T-helper 1 cell treated with Interleukin-12 subunit alpha and Interleukin-12 subunit beta and Interleukin-4 antibody, amounts not matched to agents 30 μg/mL and 1 μg/mL, for 36 hours (primary cell): ENCODE data around the gene NUP62.
"Not testable (repeated sequence)": the region's sequence is repeated elsewhere in the genome, so short reads cannot be mapped to it uniquely, and the experiment has no call there.

Experiments used
- H3K27ac Mint-ChIP-seq: one replicate; pipeline ENCODE4 v1.8.0; 2021; ENCODE audit warnings: mild to moderate bottlenecking, mixed read lengths
- H3K27me3 Mint-ChIP-seq: one replicate; pipeline ENCODE4 v1.8.0; 2021; ENCODE audit warnings: low read depth, mixed read lengths
- H3K36me3 Mint-ChIP-seq: one replicate; pipeline ENCODE4 v1.8.0; 2021; ENCODE audit warnings: low read depth, mixed read lengths
- H3K4me1 Mint-ChIP-seq: one replicate; pipeline ENCODE4 v1.8.0; 2021; ENCODE audit warnings: low read depth, mixed read lengths
- H3K4me3 Mint-ChIP-seq: one replicate; pipeline ENCODE4 v1.8.0; 2021; ENCODE audit warnings: mild to moderate bottlenecking, moderate library complexity, mixed read lengths
- H3K9me3 Mint-ChIP-seq: one replicate; pipeline ENCODE4 v1.8.0; 2021; ENCODE audit warnings: mixed read lengths

NUP62 gene, protein sequence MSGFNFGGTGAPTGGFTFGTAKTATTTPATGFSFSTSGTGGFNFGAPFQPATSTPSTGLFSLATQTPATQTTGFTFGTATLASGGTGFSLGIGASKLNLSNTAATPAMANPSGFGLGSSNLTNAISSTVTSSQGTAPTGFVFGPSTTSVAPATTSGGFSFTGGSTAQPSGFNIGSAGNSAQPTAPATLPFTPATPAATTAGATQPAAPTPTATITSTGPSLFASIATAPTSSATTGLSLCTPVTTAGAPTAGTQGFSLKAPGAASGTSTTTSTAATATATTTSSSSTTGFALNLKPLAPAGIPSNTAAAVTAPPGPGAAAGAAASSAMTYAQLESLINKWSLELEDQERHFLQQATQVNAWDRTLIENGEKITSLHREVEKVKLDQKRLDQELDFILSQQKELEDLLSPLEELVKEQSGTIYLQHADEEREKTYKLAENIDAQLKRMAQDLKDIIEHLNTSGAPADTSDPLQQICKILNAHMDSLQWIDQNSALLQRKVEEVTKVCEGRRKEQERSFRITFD

DNA sequence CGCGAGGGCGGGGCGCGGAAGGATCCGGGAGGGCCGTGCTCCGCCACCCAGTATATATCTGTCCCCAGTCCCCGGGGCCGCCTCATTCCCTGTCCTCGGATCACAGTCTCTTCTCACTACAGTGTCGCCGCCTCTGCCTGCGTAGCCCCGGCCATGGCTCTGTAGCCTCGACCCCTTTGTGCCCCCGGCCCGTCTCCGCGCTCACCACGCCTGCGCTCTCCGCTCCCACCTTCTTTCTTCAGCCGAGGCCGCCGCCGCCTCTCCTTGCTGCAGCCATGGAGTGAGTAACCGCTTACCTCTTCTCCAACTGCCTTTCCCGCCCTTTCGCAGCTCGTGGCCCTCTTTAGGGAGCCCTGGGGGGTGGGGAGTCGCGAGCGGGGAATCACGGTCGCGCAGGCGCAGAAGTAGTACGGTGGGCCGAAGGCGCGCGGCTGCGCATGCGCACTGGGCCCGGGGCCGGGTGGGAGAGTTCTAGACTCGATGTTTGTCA, at the start of gene NUP62, which contains the start of gene ATF5:
Gene NUP62 (minus strand): TSS at position 384 of the 490 bp plus-strand sequence. CDS start 19,697 bp downstream, outside the sequence.
Gene ATF5 (plus strand): TSS at position 85 of the 490 bp plus-strand sequence. CDS start 1,646 bp downstream, outside the sequence.
- Mint-ChIP-seq H3K9me3 (peaks cover 4% of the 10 kb centered on the region), H3K27me3 (no peaks in the 10 kb centered on the region), H3K36me3 (peaks cover 57% of the 10 kb centered on the region), H3K4me1 (peaks cover 49% of the 10 kb centered on the region), H3K27ac (peak within 1 kb of the TSS; percentile 99), H3K4me3 (peak within 1 kb of the TSS; percentile 100)

DNA sequence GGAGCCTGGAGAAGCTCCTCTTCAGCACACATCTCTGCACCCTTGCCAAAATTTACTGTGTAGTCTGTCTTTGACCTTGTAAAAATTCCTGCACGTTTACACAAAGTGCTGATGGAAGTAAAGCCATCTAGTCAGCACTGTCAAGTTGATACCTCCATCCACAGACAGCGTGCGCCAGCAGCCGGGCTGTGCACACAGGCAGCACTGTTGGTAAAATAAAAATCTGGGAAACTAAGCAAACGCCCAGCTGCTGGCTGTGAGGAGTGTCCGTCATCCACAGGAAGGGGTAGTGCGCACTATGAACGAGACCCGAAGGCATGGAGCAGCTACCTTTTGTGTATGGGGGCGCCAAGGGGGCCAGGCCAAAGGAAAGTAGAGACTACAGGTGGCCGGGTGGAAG, 49.0 kb upstream of the NUP62 start:
- no peaks in the 10 kb centered on the region for H3K9me3 Mint-ChIP-seq
- H3K27ac Mint-ChIP-seq: no peak overlapping the region
- H3K4me1 Mint-ChIP-seq: peaks cover 2% of the 10 kb centered on the region
- no peaks in the 10 kb centered on the region for H3K27me3 Mint-ChIP-seq
- peaks cover 12% of the 10 kb centered on the region for H3K36me3 Mint-ChIP-seq
- no peak overlapping the region for H3K4me3 Mint-ChIP-seq

DNA sequence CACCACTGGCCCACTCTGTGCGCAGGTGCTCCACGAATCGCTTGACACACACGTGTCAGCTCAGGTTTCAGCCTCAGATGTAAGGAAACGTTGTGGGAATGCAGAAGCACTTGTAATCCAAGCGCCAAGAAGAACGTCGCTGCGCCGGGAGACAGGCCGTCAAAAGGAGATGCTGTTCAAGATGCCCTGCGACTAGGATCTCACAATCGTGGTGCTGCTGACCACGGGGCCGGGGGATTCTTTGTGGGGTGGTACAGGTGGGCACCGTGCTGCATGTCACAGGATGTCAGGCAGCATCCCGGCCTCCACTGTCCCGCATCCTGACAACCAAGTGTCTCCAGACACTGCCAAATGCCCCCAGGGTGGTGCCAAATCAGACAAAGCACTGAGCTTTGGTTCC, 48.6 kb upstream of the NUP62 start:
- Mint-ChIP-seq H3K27me3 (no peaks in the 10 kb centered on the region), H3K27ac (no peak overlapping the region), H3K36me3 (peaks cover 12% of the 10 kb centered on the region), H3K4me1 (peaks cover 2% of the 10 kb centered on the region), H3K9me3 (no peaks in the 10 kb centered on the region), H3K4me3 (no peak overlapping the region)

DNA sequence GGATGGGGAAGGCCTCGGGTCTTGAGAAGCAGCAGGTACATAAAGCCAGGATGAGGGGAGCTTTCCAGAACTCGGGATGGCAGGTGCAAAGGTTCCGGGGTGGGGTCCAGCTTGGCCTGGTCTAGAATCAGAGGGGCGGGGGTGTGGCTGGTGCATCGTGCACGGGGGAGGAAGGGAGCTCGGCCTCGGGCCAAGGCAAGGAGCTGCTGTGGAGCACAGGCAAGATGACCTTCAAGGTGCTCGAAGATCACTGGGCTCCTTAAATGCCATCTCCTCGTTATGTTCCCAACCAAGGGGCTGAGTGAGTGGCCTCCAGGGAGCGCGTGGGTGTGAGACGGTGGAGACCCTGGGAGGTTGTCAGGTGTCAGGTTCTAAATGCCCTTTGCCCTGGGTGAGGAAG, 47.8 kb upstream of the NUP62 start:
- Mint-ChIP-seq H3K27me3 (no peaks in the 10 kb centered on the region), H3K4me3 (no peak overlapping the region), H3K9me3 (no peaks in the 10 kb centered on the region), H3K36me3 (peaks cover 12% of the 10 kb centered on the region), H3K27ac (no peak overlapping the region), H3K4me1 (no peaks in the 10 kb centered on the region)

DNA sequence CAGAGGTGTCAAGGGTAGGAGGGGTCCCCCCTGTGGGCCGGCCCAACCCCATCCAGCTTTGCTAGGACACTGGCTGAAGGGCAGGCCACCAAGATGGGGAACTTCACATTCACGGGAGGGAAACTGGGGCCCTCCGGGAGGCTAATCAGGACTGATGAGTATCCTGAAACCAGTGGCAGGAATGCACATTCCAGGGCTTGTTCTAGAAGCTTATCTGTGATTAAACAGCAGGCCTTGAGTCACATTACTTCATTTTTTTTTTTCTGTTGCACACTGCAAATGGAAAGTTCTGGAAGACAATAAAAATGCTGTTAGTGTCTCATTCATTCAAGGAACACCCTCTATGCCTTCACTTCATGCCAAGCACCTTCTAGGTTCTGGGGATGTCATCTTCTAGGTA, 47.2 kb upstream of the NUP62 start:
- no peaks in the 10 kb centered on the region for H3K4me1 Mint-ChIP-seq
- H3K27me3 Mint-ChIP-seq: no peaks in the 10 kb centered on the region
- H3K9me3 Mint-ChIP-seq: no peaks in the 10 kb centered on the region
- no peak overlapping the region for H3K4me3 Mint-ChIP-seq
- peaks cover 8% of the 10 kb centered on the region for H3K36me3 Mint-ChIP-seq
- no peak overlapping the region for H3K27ac Mint-ChIP-seq

DNA sequence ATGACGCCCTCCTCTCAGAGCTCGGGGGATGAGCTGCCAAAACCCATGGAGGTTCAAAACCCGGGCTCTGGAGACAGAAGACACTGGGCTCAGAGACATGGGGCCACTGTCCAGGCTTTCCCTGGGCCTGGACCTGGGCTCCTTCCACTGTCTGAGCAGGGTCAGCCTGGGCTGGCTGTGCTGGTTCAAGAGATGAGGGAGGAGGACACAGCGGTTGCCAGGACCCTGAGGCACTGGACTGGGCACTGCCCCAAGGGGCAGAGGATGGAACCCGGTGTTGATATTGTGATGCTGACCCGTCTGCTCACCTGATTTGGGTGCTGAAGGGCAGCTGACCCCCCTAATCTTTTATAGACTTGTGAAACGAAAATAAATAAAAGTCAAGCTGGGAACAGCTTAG, 45.7 kb upstream of the NUP62 start:
- Mint-ChIP-seq H3K9me3 (no peaks in the 10 kb centered on the region), H3K36me3 (peaks cover 5% of the 10 kb centered on the region)

DNA sequence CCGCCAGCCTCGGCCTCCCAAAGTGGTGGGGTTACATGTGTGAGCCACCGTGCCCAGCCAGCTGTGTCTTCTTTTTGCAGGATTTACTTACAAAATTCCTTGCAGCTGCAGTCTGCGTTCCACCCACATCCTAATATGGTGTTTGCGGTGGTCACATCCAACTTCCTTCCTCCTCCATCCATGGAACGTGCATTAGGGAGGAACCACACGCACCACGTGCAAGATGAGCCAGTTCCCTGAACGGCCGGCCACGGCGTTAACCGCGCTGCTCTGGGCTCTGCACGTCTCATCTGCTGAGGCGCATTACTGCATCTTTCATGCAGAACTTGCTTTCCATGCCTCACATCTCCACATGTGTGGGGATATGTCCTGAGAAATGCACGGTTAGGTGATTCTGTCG, 44.7 kb upstream of the NUP62 start:
- Mint-ChIP-seq H3K36me3 (peaks cover 4% of the 10 kb centered on the region), H3K27me3 (no peaks in the 10 kb centered on the region), H3K27ac (no peak overlapping the region), H3K9me3 (no peaks in the 10 kb centered on the region), H3K4me1 (no peaks in the 10 kb centered on the region), H3K4me3 (no peak overlapping the region)

More for the DNA sequence above, 45.7 kb upstream of the NUP62 start:
- Mint-ChIP-seq H3K27me3 (no peaks in the 10 kb centered on the region), H3K4me3 (no peak overlapping the region), H3K27ac (no peak overlapping the region), H3K4me1 (no peaks in the 10 kb centered on the region)

DNA sequence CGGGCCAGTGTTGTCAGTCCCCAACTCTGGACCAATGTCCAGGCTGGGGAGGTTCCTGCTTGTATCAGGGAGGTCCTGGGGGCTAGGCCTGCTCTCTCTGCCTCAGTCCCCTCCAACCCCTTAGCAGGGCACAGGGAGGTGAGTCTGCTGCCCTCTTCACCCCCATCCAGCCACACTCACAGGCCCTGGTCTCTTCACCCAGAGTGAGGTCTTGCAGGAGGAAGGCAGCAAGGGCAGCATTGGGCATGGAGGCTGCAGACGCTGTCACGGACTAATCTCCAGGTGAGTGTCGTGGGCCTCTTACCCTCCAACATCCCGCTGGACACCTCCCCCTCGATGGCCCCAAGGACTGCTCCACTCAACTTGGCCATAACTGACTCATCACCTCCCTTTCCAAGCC, 43.5 kb upstream of the NUP62 start:
- Mint-ChIP-seq H3K27ac (no peak overlapping the region), H3K4me3 (no peak overlapping the region), H3K9me3 (no peaks in the 10 kb centered on the region), H3K36me3 (peaks cover 4% of the 10 kb centered on the region), H3K27me3 (no peaks in the 10 kb centered on the region), H3K4me1 (no peaks in the 10 kb centered on the region)

DNA sequence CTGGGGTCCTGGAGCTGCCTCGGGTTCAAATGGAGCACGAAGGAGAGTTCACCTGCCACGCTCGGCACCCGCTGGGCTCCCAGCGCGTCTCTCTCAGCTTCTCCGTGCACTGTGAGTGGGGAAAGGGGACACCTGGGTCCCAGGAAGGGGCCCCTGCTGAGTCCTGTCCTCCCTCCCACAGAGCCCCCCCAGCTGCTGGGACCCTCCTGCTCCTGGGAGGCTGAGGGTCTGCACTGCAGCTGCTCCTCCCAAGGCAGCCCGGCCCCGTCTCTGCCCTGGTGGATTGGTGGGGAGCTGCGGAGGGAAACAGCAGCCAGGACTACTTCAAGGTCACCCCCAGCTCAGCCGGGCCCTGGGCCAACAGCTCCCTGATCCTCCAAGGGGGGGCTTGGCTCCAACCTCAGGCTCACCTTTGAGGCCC, 42.7 kb upstream of the NUP62 start:
- Mint-ChIP-seq H3K4me1 (no peaks in the 10 kb centered on the region), H3K27me3 (no peaks in the 10 kb centered on the region), H3K9me3 (no peaks in the 10 kb centered on the region), H3K4me3 (no peak overlapping the region), H3K27ac (no peak overlapping the region), H3K36me3 (peaks cover 4% of the 10 kb centered on the region)

DNA sequence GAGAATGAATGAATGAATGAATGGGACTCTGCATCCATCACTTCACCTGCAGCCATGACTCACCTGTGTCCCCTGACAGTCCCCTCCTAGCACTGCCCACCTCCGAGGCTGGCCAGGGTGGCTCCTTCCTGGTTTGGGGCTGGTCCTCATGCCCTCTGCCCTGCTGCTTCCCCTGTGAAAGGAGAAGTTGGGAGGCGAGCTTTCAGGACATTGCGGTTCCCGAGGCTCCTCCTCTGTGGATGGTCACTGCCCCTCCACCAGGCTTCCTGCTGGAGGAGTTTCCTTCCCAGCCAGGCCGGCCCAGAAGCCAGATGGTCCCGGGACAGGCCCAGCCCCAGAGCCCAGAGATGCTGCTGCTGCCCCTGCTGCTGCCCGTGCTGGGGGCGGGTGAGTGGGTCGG, 40.1 kb upstream of the NUP62 start:
- H3K36me3 Mint-ChIP-seq, H3K4me3 Mint-ChIP-seq, H3K27me3 Mint-ChIP-seq: not testable (repeated sequence)

DNA sequence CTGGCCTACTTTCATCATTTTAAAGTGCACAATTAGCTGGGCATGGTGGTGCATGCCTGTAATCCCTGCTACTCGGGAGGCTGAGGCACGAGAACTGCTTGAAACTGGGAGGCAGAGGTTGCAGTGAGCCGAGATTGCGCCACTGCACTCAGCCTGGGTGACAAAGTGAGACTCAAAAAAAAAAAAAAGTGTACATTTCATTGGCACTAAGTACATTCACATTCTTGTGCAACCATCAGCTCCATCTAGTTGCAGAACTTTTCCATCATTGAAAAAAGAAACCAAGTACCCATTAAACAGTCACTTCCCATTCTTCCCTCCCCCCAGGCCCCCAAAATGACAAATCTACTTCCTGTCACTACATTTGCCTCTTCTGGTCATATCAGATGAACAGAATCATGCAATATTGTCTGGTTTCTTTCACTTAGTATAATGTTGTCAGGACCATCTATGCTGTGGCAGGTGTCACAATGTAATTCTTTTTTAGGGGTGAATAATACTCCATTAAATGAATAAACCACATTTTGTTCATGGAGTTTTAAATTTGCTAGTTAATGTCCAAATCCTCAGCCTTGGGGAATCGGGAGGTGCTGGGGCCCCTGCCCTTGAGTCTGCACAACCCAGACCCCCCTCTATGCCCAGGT, 39.1 kb upstream of the NUP62 start:
- no peaks in the 10 kb centered on the region for H3K36me3 Mint-ChIP-seq
- no peaks in the 10 kb centered on the region for H3K4me1 Mint-ChIP-seq
- H3K27ac Mint-ChIP-seq: no peak overlapping the region
- H3K27me3 Mint-ChIP-seq: no peaks in the 10 kb centered on the region
- no peak overlapping the region for H3K4me3 Mint-ChIP-seq
- no peaks in the 10 kb centered on the region for H3K9me3 Mint-ChIP-seq

More for the DNA sequence above, 40.1 kb upstream of the NUP62 start:
- H3K27ac Mint-ChIP-seq, H3K4me1 Mint-ChIP-seq, H3K9me3 Mint-ChIP-seq: not testable (repeated sequence)

DNA sequence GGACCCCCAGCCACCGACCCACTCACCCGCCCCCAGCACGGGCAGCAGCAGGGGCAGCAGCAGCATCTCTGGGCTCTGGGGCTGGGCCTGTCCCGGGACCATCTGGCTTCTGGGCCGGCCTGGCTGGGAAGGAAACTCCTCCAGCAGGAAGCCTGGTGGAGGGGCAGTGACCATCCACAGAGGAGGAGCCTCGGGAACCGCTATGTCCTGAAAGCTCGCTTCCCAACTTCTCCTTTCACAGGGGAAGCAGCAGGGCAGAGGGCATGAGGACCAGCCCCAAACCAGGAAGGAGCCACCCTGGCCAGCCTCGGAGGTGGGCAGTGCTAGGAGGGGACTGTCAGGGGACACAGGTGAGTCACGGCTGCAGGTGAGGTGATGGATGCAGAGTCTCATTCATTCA, 31.7 kb upstream of the NUP62 start, which contains the start of gene SIGLEC11:
Gene SIGLEC11 (minus strand): TSS at position 193 of the 400 bp plus-strand sequence. CDS start 91 bp downstream, at position 102.
- not testable (repeated sequence) for H3K4me3 Mint-ChIP-seq, H3K27ac Mint-ChIP-seq, H3K36me3 Mint-ChIP-seq

DNA sequence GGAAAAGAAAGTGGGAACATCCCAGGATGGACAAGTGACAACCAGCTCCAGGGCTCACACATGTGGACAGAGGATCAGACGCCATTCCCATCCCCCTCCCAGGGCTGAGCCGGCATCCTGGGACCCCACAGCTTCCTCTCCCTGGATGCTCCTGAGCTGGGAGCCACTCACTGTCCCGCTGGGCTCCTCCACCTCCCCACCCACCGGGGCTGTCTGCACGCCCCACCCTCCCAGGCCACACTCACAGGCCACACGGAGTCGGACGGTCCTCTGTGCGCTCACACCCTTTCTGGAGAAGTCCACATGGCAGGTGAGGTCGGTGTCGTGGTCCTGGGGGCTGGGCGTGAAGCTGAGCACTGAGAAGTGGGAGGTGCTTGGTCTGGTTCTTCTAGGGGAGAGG, 30.6 kb upstream of the NUP62 start:
- H3K4me1 Mint-ChIP-seq, H3K27ac Mint-ChIP-seq, H3K9me3 Mint-ChIP-seq, H3K36me3 Mint-ChIP-seq, H3K27me3 Mint-ChIP-seq, H3K4me3 Mint-ChIP-seq: not testable (repeated sequence)

More for the DNA sequence above, 31.7 kb upstream of the NUP62 start, which contains the start of gene SIGLEC11:
- H3K4me1 Mint-ChIP-seq, H3K9me3 Mint-ChIP-seq, H3K27me3 Mint-ChIP-seq: not testable (repeated sequence)

DNA sequence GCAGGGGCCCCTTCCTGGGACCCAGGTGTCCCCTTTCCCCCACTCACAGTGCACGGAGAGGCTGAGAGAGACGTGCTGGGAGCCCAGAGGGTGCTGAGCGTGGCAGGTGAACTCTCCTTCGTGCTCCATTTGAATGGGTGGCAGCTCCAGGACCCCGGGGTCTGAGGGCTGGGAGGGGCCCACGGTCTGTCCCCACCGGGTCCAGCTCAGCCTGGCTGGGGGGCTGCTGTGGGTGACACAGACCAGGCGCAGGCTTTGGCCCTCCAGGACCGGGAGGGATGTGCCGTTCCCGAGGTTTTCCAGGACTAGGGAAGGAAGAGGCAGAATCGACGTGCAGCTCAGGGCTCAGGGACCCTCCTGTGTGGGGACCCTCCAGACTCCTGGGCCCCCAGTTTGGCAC, 29.3 kb upstream of the NUP62 start:
- H3K36me3 Mint-ChIP-seq, H3K27me3 Mint-ChIP-seq, H3K4me3 Mint-ChIP-seq, H3K9me3 Mint-ChIP-seq, H3K4me1 Mint-ChIP-seq, H3K27ac Mint-ChIP-seq: not testable (repeated sequence)

DNA sequence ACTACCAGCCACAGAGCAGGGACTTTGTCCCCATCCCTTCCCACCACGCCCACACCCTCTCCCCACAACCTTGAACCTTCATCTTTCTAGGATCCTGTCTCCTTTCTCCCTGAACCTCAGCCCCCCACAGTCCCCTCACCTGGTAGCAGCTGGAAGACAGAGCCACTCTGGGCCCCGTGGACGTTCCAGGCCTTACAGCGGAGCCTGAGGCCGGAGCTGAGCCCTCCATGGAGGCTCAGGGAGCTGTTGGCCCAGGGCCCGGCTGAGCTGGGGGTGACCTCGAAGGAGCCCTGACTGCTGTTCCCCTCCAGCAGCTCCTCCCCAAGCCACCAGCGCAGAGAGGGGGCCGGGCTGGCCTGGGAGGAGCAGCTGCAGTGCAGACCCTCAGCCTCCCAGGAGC, 28.8 kb upstream of the NUP62 start:
- H3K9me3 Mint-ChIP-seq, H3K27ac Mint-ChIP-seq, H3K4me3 Mint-ChIP-seq, H3K36me3 Mint-ChIP-seq, H3K27me3 Mint-ChIP-seq, H3K4me1 Mint-ChIP-seq: not testable (repeated sequence)
